Activated CD4-positive, alpha-beta memory T cell treated with anti-CD3 and anti-CD28 coated beads for 36 hours (primary cell): ENCODE measurements around the gene DRC3. TPM values are rescaled to one million over a fixed set of nuclear protein-coding genes. Genes with fewer than 3 reads are reported as not detected.
"Not testable (repeated sequence)": the region's sequence is repeated elsewhere in the genome, so short reads cannot be mapped to it uniquely, and the experiment has no call there.

Source experiments
- CTCF ChIA-PET: fragments of 350-600 bp; sonication (Branson Sonifier 250); formaldehyde crosslinking; loops from one replicate; lab custom pipeline; 2021; ENCODE audit warnings: antibody characterized with exemption, inconsistent platforms; lab: Charles Lee
- POLR2A ChIA-PET: fragments of 350-600 bp; sonication (Branson Sonifier 250); formaldehyde crosslinking; loops from one replicate; lab custom pipeline; 2021; ENCODE audit warnings: antibody characterized with exemption; lab: Charles Lee
- DNase-seq: peaks from one replicate; pipeline ENCODE4 v3.0.0-alpha.2; 2020
- H3K27ac Mint-ChIP-seq: one replicate; pipeline ENCODE4 v1.8.0; 2021; ENCODE audit warnings: mixed read lengths
- H3K27me3 Mint-ChIP-seq: one replicate; pipeline ENCODE4 v1.8.0; 2021; ENCODE audit warnings: mixed read lengths
- H3K36me3 Mint-ChIP-seq: one replicate; pipeline ENCODE4 v1.8.0; 2021; ENCODE audit warnings: mixed read lengths
- H3K4me1 Mint-ChIP-seq: one replicate; pipeline ENCODE4 v1.8.0; 2021; ENCODE audit warnings: low read depth, mixed read lengths
- H3K4me3 Mint-ChIP-seq: one replicate; pipeline ENCODE4 v1.8.0; 2021; ENCODE audit warnings: mild to moderate bottlenecking, mixed read lengths
- H3K9me3 Mint-ChIP-seq: one replicate; pipeline ENCODE4 v1.8.0; 2021; ENCODE audit warnings: mixed read lengths
- intact Hi-C: fragments of 100-400 bp; cut with micrococcal nuclease; formaldehyde crosslinking; loops from one replicate; pipeline ENCODE4 v1.15.1; 2023
- total RNA-seq, 2 experiments: library from RNA; stranded (reverse); gene quantifications; one replicate each; pipeline ENCODE4 v1.2.3, GENCODE V29; 2021

The DRC3 gene
- total RNA-seq, 2 experiments from 2014 or later, result 0.34 to 0.52 TPM

DNA sequence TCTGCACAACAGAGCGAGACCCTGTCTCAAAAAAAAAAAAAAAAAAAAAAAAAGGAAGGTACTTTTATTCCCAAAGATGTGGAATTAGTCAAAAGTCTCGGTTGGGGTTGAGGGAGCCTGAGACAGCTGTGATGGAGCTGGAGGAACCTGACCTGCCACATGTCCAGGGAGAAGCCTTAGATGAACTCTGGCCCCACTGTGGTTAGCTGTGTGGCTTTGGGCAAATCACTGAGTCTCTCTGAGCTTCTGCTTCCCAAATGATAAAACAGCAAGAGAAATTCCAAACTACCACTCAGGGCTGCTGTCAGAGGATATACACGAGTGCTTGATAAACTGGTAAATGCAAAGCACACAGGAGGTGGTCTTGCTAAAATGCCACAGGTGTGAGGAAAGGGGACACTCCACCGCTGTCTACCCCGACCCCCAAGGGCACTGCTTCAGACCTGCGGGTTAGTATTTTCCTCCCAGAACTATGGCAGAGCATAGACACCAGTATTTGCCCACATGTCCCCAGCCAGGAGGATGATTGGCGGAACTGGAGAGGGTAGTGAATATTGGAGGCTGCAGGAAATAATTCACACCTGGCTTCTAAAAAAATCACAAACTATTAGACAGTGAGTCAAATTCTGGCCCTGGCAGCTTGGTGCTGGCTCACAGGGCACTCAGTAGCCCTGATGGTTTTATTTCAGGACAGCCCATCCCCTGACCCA, 14.7 kb downstream of the DRC3 start:
- intact Hi-C loops, result no loop called here
- Mint-ChIP-seq H3K4me1 (no peaks in the 10 kb centered on the region), H3K36me3 (no peaks in the 10 kb centered on the region), H3K27ac (no peak overlapping the region), H3K9me3 (no peaks in the 10 kb centered on the region), H3K27me3 (no peaks in the 10 kb centered on the region), H3K4me3 (no peak overlapping the region)
- CTCF ChIA-PET, result interaction anchor here (0.6 kb wide), 1 partner anchor 47 kb away, joined by 3 read pairs; no protein-coding TSS in a partner anchor
- DNase-seq, result no peak
- POLR2A ChIA-PET, result no interaction called here

DNA sequence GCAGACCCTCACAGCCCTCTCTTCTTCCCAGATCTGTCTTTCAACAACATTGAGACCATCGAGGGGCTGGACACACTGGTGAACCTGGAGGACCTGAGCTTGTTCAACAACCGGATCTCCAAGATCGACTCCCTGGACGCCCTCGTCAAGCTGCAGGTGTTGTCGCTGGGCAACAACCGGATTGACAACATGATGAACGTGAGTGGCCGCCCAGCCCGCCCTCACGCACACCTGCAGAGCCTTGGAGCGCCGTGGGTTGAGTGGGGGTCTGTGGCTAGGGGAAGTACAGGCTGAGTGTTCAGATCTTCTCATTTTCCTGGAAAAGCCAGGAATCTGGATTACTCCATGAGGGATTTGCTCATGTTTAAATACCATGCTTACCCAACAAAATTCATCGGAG, 15.2 kb downstream of the DRC3 start:
- ChIA-PET CTCF (no interaction called here), POLR2A (no interaction called here)
- no peaks in the 10 kb centered on the region for H3K27me3 Mint-ChIP-seq
- intact Hi-C loops, result no loop called here
- no peak for DNase-seq
- no peak overlapping the region for H3K4me3 Mint-ChIP-seq
- no peak overlapping the region for H3K27ac Mint-ChIP-seq
- no peaks in the 10 kb centered on the region for H3K4me1 Mint-ChIP-seq
- H3K9me3 Mint-ChIP-seq, result no peaks in the 10 kb centered on the region
- no peaks in the 10 kb centered on the region for H3K36me3 Mint-ChIP-seq

DNA sequence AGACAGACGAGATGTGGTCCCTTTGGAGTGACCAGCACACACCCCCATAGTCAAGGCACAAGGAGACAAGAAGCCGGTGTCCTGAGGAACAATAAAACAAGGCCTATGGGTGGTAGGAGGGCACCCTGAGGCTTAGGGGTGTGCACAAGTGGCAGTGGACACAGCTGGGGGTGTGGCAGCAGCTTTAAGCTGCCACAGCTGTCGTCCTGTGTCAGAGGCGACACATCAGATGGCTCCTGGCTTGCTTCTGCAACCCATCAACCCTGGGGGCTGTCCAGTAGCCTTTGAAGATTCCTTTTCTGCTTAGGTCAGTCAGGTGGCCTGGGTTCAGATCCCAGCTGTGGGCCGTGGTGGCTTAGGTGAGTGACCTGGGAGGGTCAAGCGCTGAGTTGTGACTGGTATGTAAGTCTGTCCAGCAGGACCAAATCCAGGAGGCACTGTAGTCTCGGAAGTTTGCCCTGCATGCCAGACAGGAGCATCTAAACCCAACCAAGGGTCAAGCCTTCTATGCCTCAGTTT, 15.8 kb downstream of the DRC3 start:
- Mint-ChIP-seq H3K27me3 (no peaks in the 10 kb centered on the region), H3K9me3 (no peaks in the 10 kb centered on the region), H3K4me3 (no peak overlapping the region), H3K36me3 (no peaks in the 10 kb centered on the region), H3K27ac (no peak overlapping the region), H3K4me1 (no peaks in the 10 kb centered on the region)
- no peak for DNase-seq
- ChIA-PET POLR2A (no interaction called here), CTCF (no interaction called here)
- intact Hi-C loops, result no loop called here

DNA sequence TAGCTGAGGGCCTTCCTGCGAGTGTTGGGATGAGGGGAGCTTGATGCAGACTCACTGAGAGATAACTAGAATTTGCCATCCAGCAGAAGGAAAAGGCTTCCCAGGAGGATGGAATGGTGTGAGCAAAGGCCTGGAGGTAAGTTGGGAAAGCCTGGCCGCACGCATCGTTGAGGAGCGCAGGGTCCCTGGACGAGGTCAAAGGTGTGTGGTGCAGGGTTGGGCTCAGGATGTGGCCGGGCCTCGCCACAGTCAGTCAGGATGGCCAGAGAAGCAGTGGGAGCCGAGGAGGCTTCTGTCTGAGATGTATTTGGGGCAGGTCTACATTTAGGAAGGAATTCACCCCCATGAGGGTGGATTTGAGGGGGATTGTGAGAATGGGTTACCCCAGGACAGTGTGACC, 16.4 kb downstream of the DRC3 start:
- no peaks in the 10 kb centered on the region for H3K4me1 Mint-ChIP-seq
- H3K27me3 Mint-ChIP-seq, result no peaks in the 10 kb centered on the region
- DNase-seq, result no peak
- CTCF ChIA-PET, result no interaction called here
- no peaks in the 10 kb centered on the region for H3K9me3 Mint-ChIP-seq
- no peak overlapping the region for H3K27ac Mint-ChIP-seq
- POLR2A ChIA-PET, result no interaction called here
- no peak overlapping the region for H3K4me3 Mint-ChIP-seq
- intact Hi-C loops, result no loop called here
- H3K36me3 Mint-ChIP-seq, result no peaks in the 10 kb centered on the region

DNA sequence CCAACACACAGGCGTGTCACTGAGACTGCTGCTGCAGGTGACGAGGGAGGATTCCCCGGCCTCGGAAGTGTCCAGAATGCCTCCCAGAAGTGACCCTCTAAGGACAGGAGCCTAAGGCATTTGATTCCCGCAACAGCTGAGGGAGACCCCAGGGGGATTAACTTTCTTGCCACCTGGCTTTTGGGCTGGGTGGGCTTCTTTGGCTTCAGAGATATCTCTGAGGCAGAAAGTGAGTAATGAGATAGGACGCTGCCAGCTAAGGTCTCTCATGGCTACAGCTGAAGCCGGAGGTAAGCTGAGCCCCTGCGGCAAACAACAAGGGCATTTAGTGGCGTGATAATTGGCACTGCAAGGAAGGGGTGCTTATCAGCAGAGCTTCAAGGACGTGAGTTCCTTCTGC, 17.0 kb downstream of the DRC3 start:
- Mint-ChIP-seq H3K4me1 (no peaks in the 10 kb centered on the region), H3K27ac (no peak overlapping the region), H3K9me3 (no peaks in the 10 kb centered on the region), H3K4me3 (no peak overlapping the region), H3K27me3 (no peaks in the 10 kb centered on the region), H3K36me3 (no peaks in the 10 kb centered on the region)
- POLR2A ChIA-PET, result no interaction called here
- CTCF ChIA-PET, result no interaction called here
- intact Hi-C loops, result loop anchor here (5.0 kb wide), 1 partner anchor 48 kb away; the partner anchor contains the start of genes ATPAF2 and GID4
- no peak for DNase-seq

DNA sequence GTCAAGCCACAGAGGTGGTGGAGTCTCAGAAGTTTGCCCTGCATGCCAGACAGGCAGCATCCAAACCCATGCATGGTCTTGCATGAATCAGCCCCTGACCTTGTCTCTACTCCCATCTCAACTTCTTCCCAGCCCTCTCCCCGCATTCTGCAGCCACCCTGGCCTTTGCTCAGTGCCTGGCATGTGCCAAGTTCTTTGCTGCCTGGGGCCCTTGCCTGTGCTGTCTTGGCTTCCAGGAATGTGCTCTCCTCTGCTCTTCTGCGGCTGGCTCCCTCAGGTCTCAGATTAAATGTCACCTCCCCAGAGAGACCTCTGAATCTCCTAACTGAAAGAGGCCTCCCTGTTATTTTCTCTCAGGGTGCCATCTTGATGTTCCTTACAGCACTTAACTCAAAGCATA, 17.6 kb downstream of the DRC3 start:
- no peak for DNase-seq
- Mint-ChIP-seq H3K9me3 (no peaks in the 10 kb centered on the region), H3K36me3 (no peaks in the 10 kb centered on the region), H3K27ac (no peak overlapping the region), H3K4me1 (no peaks in the 10 kb centered on the region), H3K27me3 (no peaks in the 10 kb centered on the region), H3K4me3 (no peak overlapping the region)
- intact Hi-C loops, result loop anchor here (5.0 kb wide), 1 partner anchor 47 kb away; the partner anchor contains the start of genes ATPAF2 and GID4
- ChIA-PET POLR2A (no interaction called here), CTCF (no interaction called here)

DNA sequence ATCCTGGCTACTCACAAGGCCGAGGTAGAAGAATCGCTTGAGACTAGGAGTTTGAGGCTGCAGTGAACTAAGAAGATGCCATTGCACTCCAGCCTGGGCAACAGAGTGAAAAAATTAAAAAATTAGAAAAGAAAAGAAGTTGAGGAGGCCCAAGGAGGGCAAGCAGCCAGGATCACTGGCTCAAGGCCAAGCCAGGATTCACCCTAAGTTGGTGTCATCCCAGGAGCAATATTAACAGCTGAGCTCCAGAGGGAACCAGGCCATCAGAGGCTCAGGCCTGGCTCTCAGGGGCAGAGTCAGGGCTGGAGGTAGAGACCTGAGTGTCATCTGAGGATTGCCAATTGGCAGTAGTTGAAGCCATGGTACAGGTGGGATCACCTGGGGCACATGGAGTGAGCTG, 20.7 kb downstream of the DRC3 start:
- Mint-ChIP-seq H3K4me3 (no peak overlapping the region), H3K9me3 (no peaks in the 10 kb centered on the region), H3K27me3 (no peaks in the 10 kb centered on the region), H3K27ac (no peak overlapping the region), H3K4me1 (no peaks in the 10 kb centered on the region), H3K36me3 (no peaks in the 10 kb centered on the region)
- no peak for DNase-seq
- ChIA-PET CTCF (no interaction called here), POLR2A (no interaction called here)
- intact Hi-C loops, result loop anchor here (5.0 kb wide), 1 partner anchor 44 kb away; the partner anchor contains the start of genes ATPAF2 and GID4

DNA sequence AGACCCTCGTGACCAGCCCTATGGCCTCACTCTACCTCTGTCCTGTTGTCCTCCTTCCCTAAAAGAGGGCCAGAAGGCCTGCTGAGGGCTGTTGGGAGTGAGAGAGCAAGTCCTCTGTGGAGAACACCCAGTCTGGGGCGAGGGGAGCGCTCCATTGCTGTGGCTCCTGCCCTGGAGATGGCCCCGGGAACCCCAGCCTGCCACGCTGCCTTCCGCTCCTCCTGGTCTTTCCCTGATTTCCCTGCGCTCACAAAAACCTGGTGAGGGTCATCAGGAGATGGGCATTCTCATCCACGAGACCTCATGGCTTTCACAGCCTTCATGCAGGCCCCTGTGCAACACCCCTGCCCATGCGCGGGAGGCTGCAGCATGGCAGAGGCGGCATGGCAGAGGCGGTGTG, 21.2 kb downstream of the DRC3 start:
- ChIA-PET POLR2A (no interaction called here), CTCF (interaction anchor here (0.7 kb wide), 1 partner anchor 41 kb away, joined by 4 read pairs; no protein-coding TSS in a partner anchor)
- intact Hi-C loops, result loop anchor here (5.0 kb wide), 1 partner anchor 43 kb away; the partner anchor contains the start of genes ATPAF2 and GID4
- Mint-ChIP-seq H3K27ac (no peak overlapping the region), H3K4me1 (no peaks in the 10 kb centered on the region), H3K4me3 (no peak overlapping the region), H3K27me3 (no peaks in the 10 kb centered on the region), H3K36me3 (no peaks in the 10 kb centered on the region), H3K9me3 (no peaks in the 10 kb centered on the region)
- no peak for DNase-seq

DNA sequence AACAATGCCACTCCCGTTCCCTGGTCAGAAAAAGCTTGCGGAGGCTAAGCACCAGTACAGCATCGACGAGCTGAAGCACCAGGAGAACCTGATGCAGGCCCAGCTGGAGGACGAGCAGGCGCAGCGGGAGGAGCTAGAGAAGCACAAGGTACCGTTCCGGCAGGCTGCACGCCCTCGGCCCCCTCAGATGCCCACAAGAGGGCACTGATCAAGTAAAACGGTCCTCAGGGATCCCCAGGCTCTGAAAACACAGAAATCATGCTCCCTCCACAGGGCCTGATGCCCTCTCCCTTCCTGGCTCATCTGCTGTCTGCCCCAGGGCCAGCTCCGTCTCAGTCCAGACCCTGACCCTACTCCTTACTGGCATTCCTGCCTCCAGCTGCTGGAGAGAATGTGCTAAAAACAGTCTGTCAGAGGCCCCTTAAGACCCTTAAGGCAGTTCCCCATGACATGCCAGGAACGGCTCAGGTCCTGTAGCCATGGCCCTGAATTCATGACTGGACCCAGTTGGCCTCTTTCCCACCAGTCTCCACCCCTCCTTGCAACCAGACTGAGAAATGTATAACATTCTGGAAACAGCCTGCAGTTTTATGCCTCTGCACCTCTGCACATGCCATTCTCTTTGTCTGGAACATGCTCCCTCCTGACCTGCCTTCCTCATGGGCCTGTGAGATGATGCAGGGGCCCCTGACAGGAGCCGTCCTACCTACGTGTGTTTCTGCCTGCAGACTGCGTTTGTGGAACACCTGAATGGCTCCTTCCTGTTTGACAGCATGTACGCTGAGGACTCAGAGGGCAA, 21.8 kb downstream of the DRC3 start:
- no peaks in the 10 kb centered on the region for H3K27me3 Mint-ChIP-seq
- DNase-seq, result peak; percentile 15
- ChIA-PET POLR2A (no interaction called here), CTCF (interaction anchor here (0.7 to 1.8 kb wide), 3 partner anchors 12 to 41 kb away, joined by 3 to 7 read pairs (median 4); no protein-coding TSS in a partner anchor)
- no peaks in the 10 kb centered on the region for H3K4me1 Mint-ChIP-seq
- H3K4me3 Mint-ChIP-seq, result no peak overlapping the region
- no peak overlapping the region for H3K27ac Mint-ChIP-seq
- no peaks in the 10 kb centered on the region for H3K9me3 Mint-ChIP-seq
- H3K36me3 Mint-ChIP-seq, result no peaks in the 10 kb centered on the region
- intact Hi-C loops, result loop anchor here (5.0 kb wide), 1 partner anchor 43 kb away; the partner anchor contains the start of genes ATPAF2 and GID4

DNA sequence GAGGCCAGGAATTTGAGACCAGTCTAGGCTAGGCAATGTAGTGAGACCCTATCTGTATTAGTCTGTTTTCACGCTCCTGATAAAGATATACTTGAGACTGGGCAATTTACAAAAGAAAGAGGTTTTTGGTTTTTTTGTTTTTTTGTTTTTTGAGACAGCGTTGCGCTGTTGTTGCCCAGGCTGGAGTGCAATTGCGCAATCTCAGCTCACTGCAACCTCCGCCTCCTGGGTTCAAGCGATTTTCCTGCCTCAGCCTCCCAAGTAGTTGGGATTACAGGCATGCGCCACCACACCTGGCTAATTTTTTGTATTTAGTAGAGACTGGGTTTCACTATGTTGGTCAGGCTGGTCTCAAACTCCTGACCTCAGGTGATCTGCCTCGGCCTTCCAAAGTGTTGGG, 23.2 kb downstream of the DRC3 start:
- H3K9me3 Mint-ChIP-seq, POLR2A ChIA-PET, intact Hi-C loops, H3K27me3 Mint-ChIP-seq, H3K27ac Mint-ChIP-seq, H3K4me3 Mint-ChIP-seq, H3K4me1 Mint-ChIP-seq, H3K36me3 Mint-ChIP-seq, DNase-seq: not testable (repeated sequence)
- CTCF ChIA-PET, result interaction anchor here (0.9 to 1.8 kb wide), 2 partner anchors 11 to 38 kb away, joined by 3 to 7 read pairs; no protein-coding TSS in a partner anchor

DNA sequence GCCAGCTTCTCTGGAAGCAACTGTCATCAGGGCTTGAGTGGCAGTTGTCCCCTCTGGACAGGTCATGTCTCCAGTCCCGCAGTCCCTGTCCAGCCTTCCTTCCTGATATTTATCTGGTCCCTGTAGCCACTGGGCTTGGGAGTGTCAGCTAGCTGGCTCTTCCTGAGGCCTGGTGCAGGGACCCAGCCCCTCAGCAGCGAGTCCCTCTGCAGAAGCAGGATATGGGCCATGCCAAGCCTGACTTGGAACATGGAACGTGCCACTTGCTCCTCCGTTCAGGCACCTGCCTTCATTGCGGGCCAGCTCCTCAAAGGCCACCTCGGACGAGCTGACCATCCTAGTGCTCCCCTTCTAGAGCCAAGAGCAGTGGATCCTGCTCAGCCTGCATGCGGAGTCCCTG, 26.3 kb downstream of the DRC3 start:
- H3K27me3 Mint-ChIP-seq, result no peaks in the 10 kb centered on the region
- H3K4me1 Mint-ChIP-seq, result no peaks in the 10 kb centered on the region
- ChIA-PET CTCF (no interaction called here), POLR2A (no interaction called here)
- no peaks in the 10 kb centered on the region for H3K36me3 Mint-ChIP-seq
- H3K27ac Mint-ChIP-seq, result no peak overlapping the region
- no peaks in the 10 kb centered on the region for H3K9me3 Mint-ChIP-seq
- intact Hi-C loops, result no loop called here
- no peak for DNase-seq
- H3K4me3 Mint-ChIP-seq, result no peak overlapping the region

DNA sequence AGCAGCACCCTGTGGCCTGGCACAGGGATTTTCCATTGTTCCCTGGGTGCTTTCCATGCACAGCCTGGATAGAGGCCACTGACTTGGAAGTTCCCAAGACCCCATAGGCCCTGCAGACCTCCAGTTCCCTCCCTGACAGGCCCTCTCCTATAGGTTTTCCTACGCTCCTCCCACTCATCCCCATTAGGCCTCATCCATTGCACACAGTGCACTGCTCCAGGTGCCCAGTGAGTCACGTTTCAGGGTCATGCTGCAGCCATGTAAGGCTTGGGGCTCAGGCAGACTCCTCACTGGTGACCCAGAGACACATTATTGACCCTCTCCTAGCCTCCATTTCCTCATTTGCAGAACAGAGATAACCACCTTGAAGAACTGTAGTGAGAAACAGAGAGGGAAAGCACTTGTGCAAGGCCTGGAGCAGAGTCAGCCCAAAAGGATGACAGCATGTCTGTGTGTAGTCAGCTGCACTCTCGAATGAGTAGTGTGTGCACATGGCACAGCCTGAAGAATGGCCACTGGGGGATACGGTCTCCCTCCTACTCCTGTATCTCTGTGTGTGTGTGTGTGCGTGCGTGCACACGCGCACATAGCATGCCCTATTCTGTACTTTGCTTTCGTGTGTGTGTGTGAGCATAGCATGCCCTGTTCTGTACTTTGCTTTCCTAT, 26.8 kb downstream of the DRC3 start:
- Mint-ChIP-seq H3K4me1 (no peaks in the 10 kb centered on the region), H3K36me3 (no peaks in the 10 kb centered on the region), H3K4me3 (no peak overlapping the region), H3K27me3 (no peaks in the 10 kb centered on the region), H3K9me3 (no peaks in the 10 kb centered on the region), H3K27ac (no peak overlapping the region)
- POLR2A ChIA-PET, result no interaction called here
- no peak for DNase-seq
- intact Hi-C loops, result no loop called here
- CTCF ChIA-PET, result no interaction called here
